AG10803 (cell line): ENCODE results near the gene KRT74.

Experiments used
- DNase-seq: peaks from one replicate; pipeline ENCODE4 v3.0.0; 2010; ENCODE audit warnings: low read depth
- H3K4me3 ChIP-seq: 2 replicates; pipeline ENCODE4 v1.5.1; 2011; ENCODE audit warnings: mild to moderate bottlenecking, low read length, control low read depth
- CTCF ChIP-seq: conservative IDR thresholded peaks from 2 replicates; pipeline ENCODE4 v1.5.1; 2011; ENCODE audit warnings: mild to moderate bottlenecking, low read length, control low read depth, inconsistent platforms

The KRT74 gene

GRCh38 chr12:52590021-52590420 lies 16.4 kb upstream of the KRT74 start:
- H3K4me3 ChIP-seq: no peak overlapping the region
- no peak for TF ChIP-seq CTCF
- no peak for DNase-seq

GRCh38 chr12:52587563-52587962 lies 13.9 kb upstream of the KRT74 start:
- H3K4me3 ChIP-seq: no peak overlapping the region
- no peak for TF ChIP-seq CTCF
- DNase-seq: no peak

GRCh38 chr12:52585946-52586345 lies 12.3 kb upstream of the KRT74 start:
- H3K4me3 ChIP-seq: no peak overlapping the region
- TF ChIP-seq CTCF: no peak
- no peak for DNase-seq

GRCh38 chr12:52585066-52585465 lies 11.4 kb upstream of the KRT74 start:
- DNase-seq: no peak
- H3K4me3 ChIP-seq: no peak overlapping the region
- TF ChIP-seq CTCF: no peak

- TF ChIP-seq CTCF: no peak
- no peak for DNase-seq
- no peak overlapping the region for H3K4me3 ChIP-seq
Observed at GRCh38 chr12:52584156-52584682, 10.6 kb upstream of the KRT74 start.

GRCh38 chr12:52582971-52583456 lies 9.4 kb upstream of the KRT74 start:
- DNase-seq: peak; percentile 42
- peak; percentile 91 for TF ChIP-seq CTCF
- H3K4me3 ChIP-seq: no peak overlapping the region

GRCh38 chr12:52582486-52582885 lies 8.8 kb upstream of the KRT74 start:
- H3K4me3 ChIP-seq: no peak overlapping the region

More at GRCh38 chr12:52582486-52582885, 8.8 kb upstream of the KRT74 start:
- no peak for DNase-seq
- no peak for TF ChIP-seq CTCF
